Breast epithelium (tissue), 3 donors: ENCODE measurements around the gene UBXN6.

Experiments
- POLR2A ChIP-seq: fragments of 450-650 bp; IDR thresholded peaks from one replicate; pipeline ENCODE4 v1.6.1; 2016; ENCODE audit warnings: antibody characterized with exemption, mild to moderate bottlenecking, moderate library complexity
- TF ChIP-seq, protein P1 (sequence below), 3 donors: fragments of 450-650 bp; IDR thresholded peaks; one replicate each; pipeline ENCODE4 v1.5.1; 2016 to 2017; ENCODE audit warnings: antibody characterized with exemption in 3 of 3, mild to moderate bottlenecking in 3 of 3, moderate library complexity in 3 of 3

DNA sequence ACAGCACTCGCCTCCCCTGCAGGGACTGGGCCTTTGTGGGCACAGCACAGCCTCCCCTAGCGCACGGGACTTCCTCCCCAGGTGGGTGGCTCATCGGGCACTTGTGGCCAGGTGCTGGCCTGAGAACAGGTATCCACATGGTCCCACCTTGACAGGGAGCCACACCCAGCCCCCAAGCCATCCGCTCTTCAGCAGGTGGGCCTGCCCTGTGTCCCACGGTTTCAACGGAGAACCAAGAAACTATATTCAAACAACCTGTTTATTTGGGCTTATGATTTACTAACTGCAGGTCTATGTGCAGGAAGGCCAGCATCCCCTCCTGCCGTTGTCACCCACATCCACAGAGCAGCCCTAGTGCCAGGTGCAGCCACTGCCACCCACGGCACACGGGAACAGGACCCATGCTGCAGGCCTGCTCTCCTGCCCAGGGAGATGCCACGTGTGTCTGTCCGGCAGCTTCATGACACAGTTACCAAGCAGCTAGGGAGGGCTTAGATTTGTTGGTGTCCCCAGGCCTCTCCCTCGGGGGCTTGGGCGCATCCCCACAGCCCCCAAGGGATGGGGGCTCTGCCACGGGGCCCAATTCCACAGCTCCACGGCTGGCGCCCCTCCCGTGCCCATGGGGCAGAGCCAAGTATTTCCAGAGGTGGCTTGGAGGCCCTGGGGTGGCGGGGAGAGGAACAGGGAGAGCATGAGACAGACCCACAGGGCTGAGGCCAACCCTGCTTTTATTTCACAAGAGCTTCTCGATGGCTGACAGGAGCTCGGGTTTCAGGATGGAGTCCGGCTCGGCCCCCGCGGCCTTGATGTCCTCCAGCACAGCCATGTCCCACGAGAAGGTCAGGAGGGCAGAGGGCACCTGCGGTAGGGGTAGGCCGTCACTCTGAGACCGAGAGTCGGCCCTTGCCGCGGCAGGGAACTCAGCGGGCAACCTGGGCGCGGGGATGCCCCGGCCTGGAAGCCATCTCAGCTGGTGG, 12.5 kb downstream of the UBXN6 start:
- TF ChIP-seq, protein P1, sequence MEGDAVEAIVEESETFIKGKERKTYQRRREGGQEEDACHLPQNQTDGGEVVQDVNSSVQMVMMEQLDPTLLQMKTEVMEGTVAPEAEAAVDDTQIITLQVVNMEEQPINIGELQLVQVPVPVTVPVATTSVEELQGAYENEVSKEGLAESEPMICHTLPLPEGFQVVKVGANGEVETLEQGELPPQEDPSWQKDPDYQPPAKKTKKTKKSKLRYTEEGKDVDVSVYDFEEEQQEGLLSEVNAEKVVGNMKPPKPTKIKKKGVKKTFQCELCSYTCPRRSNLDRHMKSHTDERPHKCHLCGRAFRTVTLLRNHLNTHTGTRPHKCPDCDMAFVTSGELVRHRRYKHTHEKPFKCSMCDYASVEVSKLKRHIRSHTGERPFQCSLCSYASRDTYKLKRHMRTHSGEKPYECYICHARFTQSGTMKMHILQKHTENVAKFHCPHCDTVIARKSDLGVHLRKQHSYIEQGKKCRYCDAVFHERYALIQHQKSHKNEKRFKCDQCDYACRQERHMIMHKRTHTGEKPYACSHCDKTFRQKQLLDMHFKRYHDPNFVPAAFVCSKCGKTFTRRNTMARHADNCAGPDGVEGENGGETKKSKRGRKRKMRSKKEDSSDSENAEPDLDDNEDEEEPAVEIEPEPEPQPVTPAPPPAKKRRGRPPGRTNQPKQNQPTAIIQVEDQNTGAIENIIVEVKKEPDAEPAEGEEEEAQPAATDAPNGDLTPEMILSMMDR (IDR thresholded peaks at IDR 0.05) = no peak
- TF ChIP-seq POLR2A = no peak
